Endometrial microvascular endothelial cells (primary cell): ENCODE results near the gene KAZALD1. TPM values are rescaled to one million over a fixed set of nuclear protein-coding genes. Genes with fewer than 3 reads are reported as not detected.

Experiments used
- in situ Hi-C: cut with HindIII; loops from 2 replicates; pipeline ENCODE4 v1.10.0; 2017; ENCODE audit warnings: low sequenced_read_pairs, low pct_unique_long_range_greater_than_20kb; ENCODE audit errors: inconsistent ontology term
- total RNA-seq: library from RNA; depleted of rRNA; stranded (reverse); fragments of >200 nt; gene quantifications from one replicate; pipeline ENCODE4 v1.2.3, GENCODE V29; 2015; ENCODE audit errors: inconsistent ontology term

Gene KAZALD1
- total RNA-seq, 1 donor from 2014 or later: 0.28 TPM

- in situ Hi-C loops: no loop called here
These were observed 19.0 kb upstream of the KAZALD1 start for GRCh38 chr10:101042667-101043362.

DNA sequence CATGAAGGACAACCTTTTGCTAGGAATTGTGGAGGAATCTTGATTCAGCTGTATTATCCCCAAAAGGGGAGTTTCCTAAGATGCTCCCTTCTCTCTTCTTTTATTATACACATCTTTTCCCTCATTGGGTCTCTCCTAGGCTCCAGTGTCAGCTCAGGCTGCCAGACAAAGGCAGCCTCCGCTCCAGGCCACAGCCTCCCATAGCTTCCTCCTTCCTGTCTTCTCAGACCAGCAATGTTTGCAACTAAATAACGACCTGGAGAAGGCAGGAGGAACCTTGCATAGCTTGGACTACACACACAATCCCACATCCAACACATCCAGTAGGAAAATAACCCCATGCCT is 18.5 kb upstream of the KAZALD1 start:
- in situ Hi-C loops: no loop called here

DNA sequence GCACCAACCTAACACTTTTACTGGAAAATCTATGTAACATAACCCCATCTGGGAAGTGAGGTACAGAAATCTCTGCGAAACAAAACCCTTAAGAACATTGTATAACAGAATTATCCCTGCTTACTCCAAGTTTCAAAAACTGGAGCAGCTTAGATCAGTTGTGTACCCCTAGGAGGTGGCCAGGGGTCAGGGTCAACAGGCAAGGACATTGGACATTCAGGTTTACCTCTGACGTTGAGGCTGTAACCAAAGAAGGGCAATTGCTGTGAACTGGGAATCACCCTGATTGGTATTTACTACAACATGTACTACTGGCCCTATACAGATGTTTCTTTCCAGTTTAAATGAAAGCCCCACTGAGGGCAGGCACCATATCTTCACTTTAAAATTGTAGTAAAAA is 17.7 kb upstream of the KAZALD1 start:
- in situ Hi-C loops: no loop called here

GRCh38 chr10:101046332-101047238 is 15.2 kb upstream of the KAZALD1 start:
- in situ Hi-C loops: no loop called here

DNA sequence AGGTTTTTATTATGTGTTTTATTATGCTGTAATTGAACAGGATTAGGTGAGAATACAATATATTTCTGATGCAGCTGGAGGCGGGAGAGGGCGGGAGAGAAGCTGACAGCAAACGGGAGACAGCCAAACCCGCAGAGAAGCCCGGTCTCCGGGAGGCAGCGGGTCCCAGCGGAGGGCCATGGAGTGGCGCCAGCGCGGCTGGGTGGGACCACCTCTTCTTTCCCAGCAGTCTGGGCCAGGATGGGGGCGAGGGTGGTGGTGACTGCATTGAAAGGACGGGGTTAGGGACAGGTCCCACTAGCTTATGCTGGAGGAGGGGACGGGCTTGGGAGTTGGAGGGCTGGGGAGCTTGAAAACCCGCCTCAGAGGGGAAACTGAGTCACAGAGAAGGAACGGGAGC is 14.5 kb upstream of the KAZALD1 start:
- in situ Hi-C loops: no loop called here

DNA sequence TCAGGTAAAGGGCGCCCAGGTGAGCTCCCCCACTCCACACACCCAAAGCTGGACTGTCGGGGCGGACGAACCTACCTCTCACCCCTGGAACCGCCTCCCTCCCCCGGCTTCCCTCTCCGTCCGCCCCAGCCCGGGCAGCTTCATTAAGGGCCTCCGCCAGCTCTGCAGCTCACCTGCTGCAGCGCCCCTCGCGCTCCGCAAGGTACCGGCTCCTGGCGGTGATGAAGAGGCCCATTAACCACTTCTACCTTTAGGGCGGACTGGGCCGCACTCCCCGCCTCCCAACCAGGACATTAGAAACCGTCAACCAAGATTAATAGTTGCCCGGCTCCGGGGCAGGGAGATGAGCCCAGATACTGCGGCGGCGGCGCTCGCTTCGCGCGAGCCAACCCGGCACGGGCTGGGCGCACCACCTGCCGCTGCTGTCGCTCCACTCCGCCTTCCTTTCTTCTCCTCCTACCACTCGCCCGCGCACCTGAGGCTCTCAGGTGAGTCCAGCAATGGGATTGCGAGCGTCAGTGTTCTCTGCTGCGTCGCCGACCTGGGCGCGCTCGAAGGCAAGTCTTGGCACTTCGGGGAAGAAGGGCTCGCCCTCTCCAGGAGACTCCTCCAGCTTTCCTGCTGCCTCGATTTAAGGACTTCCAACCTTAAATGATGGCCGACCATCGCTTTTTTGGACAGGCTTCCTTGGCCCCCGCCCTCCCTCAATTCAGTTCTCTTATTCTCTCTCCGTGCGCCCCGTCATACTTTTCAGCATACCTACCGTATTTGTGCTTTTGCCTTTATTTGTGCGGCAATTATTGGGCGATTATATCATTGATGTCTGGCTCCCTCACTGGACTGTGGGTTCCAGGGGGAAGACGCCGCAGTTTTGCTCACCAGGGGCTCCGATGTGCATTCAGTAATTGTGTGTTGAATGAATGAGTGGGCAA is 13.6 kb upstream of the KAZALD1 start:
- in situ Hi-C loops: no loop called here

GRCh38 chr10:101050208-101051069 is 11.3 kb upstream of the KAZALD1 start:
- in situ Hi-C loops: no loop called here

- in situ Hi-C loops: no loop called here
These were observed 9.5 kb upstream of the KAZALD1 start for GRCh38 chr10:101052285-101052684.

DNA sequence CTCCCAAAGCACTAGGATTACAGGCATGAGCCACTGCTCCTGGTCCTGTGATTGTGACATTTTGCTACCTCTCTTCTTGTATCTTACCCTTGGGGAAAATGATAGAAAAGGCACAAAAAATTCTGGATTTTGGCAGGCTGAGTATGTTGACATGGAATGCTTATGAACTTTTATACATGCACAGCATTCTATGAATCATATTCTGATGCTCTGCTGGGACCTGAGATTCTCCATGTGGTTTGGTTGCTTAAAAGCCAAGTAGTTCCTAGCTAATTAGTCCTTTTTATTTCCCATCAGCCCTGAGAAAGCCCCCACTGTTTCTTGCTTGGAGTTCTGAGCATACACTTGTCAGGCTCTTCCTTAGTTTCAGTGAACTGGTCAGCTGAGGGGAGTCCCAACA is 8.3 kb upstream of the KAZALD1 start:
- in situ Hi-C loops: no loop called here

- in situ Hi-C loops: no loop called here
These were observed 7.4 kb upstream of the KAZALD1 start for GRCh38 chr10:101054351-101054750.

- in situ Hi-C loops: no loop called here
These were observed 6.9 kb upstream of the KAZALD1 start for GRCh38 chr10:101054876-101055275.

DNA sequence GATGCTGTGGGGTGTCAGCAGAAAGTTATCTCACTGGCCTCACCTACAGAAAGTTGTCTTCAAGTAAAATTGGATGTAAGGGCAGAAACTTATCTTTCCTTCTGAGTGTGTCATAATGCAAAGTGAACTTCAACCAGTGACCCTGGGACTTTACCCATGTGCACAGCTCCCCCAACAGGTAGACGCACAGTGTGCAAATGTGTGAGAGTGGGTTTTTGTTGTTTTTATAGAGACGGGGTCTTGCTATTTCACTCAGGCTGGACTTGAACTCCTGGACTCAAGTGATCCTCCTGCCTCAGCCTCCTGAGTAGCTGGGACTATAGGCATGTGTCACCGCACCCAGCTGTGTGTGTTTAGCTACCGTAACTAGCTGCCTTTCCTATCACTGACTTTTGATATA is 6.4 kb upstream of the KAZALD1 start:
- in situ Hi-C loops: no loop called here

GRCh38 chr10:101056365-101057151 is 5.2 kb upstream of the KAZALD1 start:
- in situ Hi-C loops: no loop called here

DNA sequence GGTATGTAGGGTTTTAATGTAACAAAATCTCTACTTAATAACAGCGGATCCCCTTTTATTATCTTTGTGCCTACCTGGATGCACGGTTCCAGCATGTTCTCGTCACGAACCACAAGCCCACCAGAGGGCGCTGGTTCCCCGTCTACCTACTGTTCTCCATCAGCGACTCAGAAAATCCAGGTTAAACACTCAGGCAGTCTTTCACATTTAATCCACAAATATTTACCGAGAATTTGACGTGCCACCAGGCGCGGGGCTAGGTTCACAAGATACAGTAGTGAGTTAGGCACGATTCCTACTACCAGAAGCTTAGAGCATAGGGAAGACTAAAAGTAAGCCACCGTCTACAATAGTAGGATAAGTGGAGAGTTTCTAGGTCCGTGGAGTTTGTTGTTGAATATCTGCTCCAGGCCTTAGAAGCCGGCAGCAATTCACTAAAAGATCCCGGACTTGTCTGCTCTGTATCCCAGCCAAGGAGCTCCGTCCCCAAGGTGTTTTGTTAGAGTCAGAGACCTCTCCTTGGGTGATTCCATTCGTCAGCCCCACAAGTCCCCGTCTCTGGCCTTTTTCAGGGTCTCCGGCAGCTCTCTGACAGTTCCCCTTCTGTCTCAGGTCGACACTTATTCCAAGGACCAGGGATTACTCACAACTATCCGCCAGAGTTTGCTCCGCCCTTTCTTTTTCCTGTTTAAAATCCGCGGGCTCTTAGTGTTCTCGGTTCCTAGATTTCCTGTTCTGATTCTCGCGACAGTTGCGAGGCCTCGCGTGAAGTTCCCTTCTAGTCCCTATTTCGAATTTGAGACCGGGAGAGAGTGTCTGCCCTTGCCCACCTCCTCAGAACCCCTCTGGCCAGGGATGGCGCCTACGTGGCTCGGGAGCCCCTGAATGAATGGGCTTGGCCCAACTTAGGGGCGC is 1.5 kb upstream of the KAZALD1 start:
- in situ Hi-C loops: no loop called here

GRCh38 chr10:101060951-101061623 is 702 bp upstream of the KAZALD1 start:
- in situ Hi-C loops: no loop called here
